ENCODE results near the gene GMPS. TPM values are rescaled to one million over a fixed set of nuclear protein-coding genes. Genes with fewer than 3 reads are reported as not detected.

GMPS gene
- total and polyA plus RNA-seq, 2 of the 13 experiments (the other 11 are each of a cell fraction or from before 2014, with no cell fraction given), result 29.6 to 85.5 TPM

GRCh38 chr3:155921486-155921885 is 51.0 kb downstream of the GMPS start (continued):
- TF ChIP-seq ZNF687 (CRISPR knock-in tag; IDR thresholded peaks at IDR 0.05) (no peak), ZUFSP (CRISPR knock-in tag; IDR thresholded peaks at IDR 0.05; ENCODE audit: borderline replicate concordance) (no peak)

GRCh38 chr3:155934230-155934629 is 63.8 kb downstream of the GMPS start:
- Histone ChIP-seq H2AFZ (ENCODE audit: low read length) (no peak overlapping the region), H4K20me1 (ENCODE audit: insufficient read depth, low read length) (no peaks in the 10 kb centered on the region), H3K9me3 (ENCODE audit: low read length) (no peaks in the 10 kb centered on the region), H3K27ac (ENCODE audit: extremely low read length, insufficient read depth, low read length) (no peak overlapping the region), H3K27me3 (ENCODE audit: control insufficient read depth in 1 of 2, insufficient read depth in 2 of 2, low read length in 2 of 2) (no peaks in the 10 kb centered on the region), H3K4me3 (replicated peaks in 1 of 3; ENCODE audit: insufficient read depth in 1 of 3, low read depth in 2 of 3, low read length in 3 of 3) (no peak overlapping the region), H3K36me3 (replicated peaks in 1 of 2; ENCODE audit: control insufficient read depth in 1 of 2, insufficient read depth in 2 of 2, low read length in 2 of 2) (peaks cover 10 to 61% of the 10 kb centered on the region in 2 experiments; a peak in 4 of 5 replicates), H3K79me2 (ENCODE audit: insufficient read depth, low read length) (no peaks in the 10 kb centered on the region), H3K9ac (ENCODE audit: insufficient read depth, low read depth, low read length) (no peak overlapping the region), H3K4me1 (ENCODE audit: insufficient read depth, low read length) (no peaks in the 10 kb centered on the region), H3K4me2 (ENCODE audit: low read depth, low read length) (no peak overlapping the region)
- FAIRE-seq (no peak), ATAC-seq (no peak), DNase-seq (ENCODE audit: low spot score) (no peak)
- BruUV-seq (replicated peaks), result no TSS peak
- POLR2A ChIA-PET, result no interaction called here
- WGBS (ENCODE audit: low lambda C conversion rate), result 94% methylated on average over 2 of the region's 2 CpGs
- CTCF ChIA-PET (ENCODE audit: low intra/inter-chr PET ratio, low total read pairs), result no interaction called here
- intact Hi-C loops (cut with micrococcal nuclease; ENCODE audit: unreplicated experiment) (no loop called here), in situ Hi-C loops (cut with HindIII; ENCODE audit: extremely low pct_ligation_motif_present, low pct_unique_long_range_greater_than_20kb) (no loop called here)
- no peak for TF ChIP-seq RNF2 (conservative IDR thresholded peaks at IDR 0.05; ENCODE audit: low read depth)
- no peak for TF ChIP-seq DMTF1 (CRISPR knock-in tag; IDR thresholded peaks at IDR 0.05)
- no peak for TF ChIP-seq ZNF543 (CRISPR knock-in tag; IDR thresholded peaks at IDR 0.05)
- TF ChIP-seq ATAD3A (CRISPR knock-in tag; IDR thresholded peaks at IDR 0.05), result no peak
- TF ChIP-seq STAT6 (CRISPR knock-in tag; IDR thresholded peaks at IDR 0.05; ENCODE audit: borderline replicate concordance), result no peak
- TF ChIP-seq PRMT3 (CRISPR knock-in tag; IDR thresholded peaks at IDR 0.05; ENCODE audit: borderline replicate concordance, low read depth), result no peak
- no peak for TF ChIP-seq PHF21A (CRISPR knock-in tag; IDR thresholded peaks at IDR 0.05)
- TF ChIP-seq KLF9 (CRISPR knock-in tag; IDR thresholded peaks at IDR 0.05; ENCODE audit: low read depth), result no peak
- TF ChIP-seq DBP (CRISPR knock-in tag; IDR thresholded peaks at IDR 0.05; ENCODE audit: not compliant biosample characterization), result no peak
